Measurements from ENCODE around the gene NAE1.
"Not testable (repeated sequence)": the region's sequence is repeated elsewhere in the genome, so short reads cannot be mapped to it uniquely, and the experiment has no call there.

Gene NAE1

GRCh38 chr16:66801320-66802105 is 29.3 kb downstream of the NAE1 start, which contains the start of gene TERB1:
Gene TERB1, minus strand, starts transcription at chr16:66801584. Its CDS starts 4,786 bp downstream, at chr16:66796798.
- Histone ChIP-seq H3K4me3 (no peak within 1 kb of the TSS), H3K9me3 (no peaks in the 10 kb centered on the region), H3K27me3 (no peaks in the 10 kb centered on the region), H3K27ac (no peak within 1 kb of the TSS), H3K36me3 (peaks cover 36 to 57% (median 44%) of the 10 kb centered on the region in 3 donors), H3K4me1 (no peaks in the 10 kb centered on the region)
- no peak for TF ChIP-seq CTCF (IDR thresholded peaks at IDR 0.05)
- intact Hi-C loops (cut with DNase I; ENCODE audit: low total_unique reads): no loop called here
- no peak for DNase-seq

DNA sequence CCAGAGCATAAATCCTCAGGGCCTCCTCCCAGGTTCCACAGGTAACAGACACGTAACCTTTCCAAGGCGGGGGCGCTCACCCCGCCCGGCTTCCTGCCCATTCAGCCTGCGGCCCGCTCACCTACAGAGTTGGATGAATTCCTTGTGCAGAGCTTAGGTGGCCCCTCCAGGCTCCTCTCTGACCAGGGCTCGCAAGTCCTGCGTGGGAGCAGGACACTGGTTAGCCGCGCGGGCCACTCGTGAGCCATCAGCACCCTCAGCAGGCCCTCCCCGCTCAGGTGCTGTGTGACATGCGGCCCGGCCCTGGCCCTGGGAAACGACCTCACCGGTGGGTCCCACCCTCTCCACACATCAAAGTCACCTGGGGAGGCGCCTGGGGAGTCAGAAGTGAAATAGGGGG is 29.9 kb downstream of the NAE1 start:
- Histone ChIP-seq H3K4me1 (no peaks in the 10 kb centered on the region), H3K4me3 (no peak overlapping the region), H3K27ac (no peak overlapping the region), H3K9me3 (no peaks in the 10 kb centered on the region), H3K36me3 (peaks cover 31 to 52% (median 37%) of the 10 kb centered on the region in 3 donors), H3K27me3 (no peaks in the 10 kb centered on the region)
- intact Hi-C loops (cut with DNase I; ENCODE audit: low total_unique reads): no loop called here
- no peak for TF ChIP-seq CTCF (IDR thresholded peaks at IDR 0.05)
- DNase-seq: no peak

GRCh38 chr16:66798161-66798560 is 32.6 kb downstream of the NAE1 start:
- intact Hi-C loops (cut with DNase I; ENCODE audit: low total_unique reads): no loop called here

DNA sequence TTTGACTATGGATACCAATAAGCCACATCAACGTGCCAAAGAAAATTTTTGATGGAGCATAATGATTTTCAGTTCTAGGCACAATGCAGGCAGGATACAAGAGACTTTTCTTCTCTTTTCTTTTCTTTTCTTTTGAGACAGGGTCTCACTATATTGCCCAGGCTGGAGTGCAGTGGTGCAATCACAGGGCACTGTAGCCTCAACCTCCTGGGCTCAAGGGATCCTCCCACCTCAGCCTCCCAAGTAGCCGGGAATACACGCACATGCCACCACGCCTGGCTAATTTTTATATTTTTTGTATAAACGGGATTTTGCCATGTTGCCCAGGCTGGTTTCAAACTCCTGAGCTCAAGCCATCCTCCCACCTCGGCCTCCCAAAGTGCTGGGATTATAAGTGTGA is 36.8 kb downstream of the NAE1 start:
- not testable (repeated sequence) for DNase-seq

More at GRCh38 chr16:66798161-66798560, 32.6 kb downstream of the NAE1 start:
- Histone ChIP-seq H3K27me3 (no peaks in the 10 kb centered on the region), H3K27ac (no peak overlapping the region), H3K9me3 (no peaks in the 10 kb centered on the region), H3K36me3 (peaks cover 9 to 25% (median 11%) of the 10 kb centered on the region in 3 donors), H3K4me3 (no peak overlapping the region), H3K4me1 (no peaks in the 10 kb centered on the region)
- no peak for TF ChIP-seq CTCF (IDR thresholded peaks at IDR 0.05)
- DNase-seq: no peak

GRCh38 chr16:66790130-66790733 is 40.5 kb downstream of the NAE1 start:
- TF ChIP-seq CTCF (IDR thresholded peaks at IDR 0.05): no peak
- intact Hi-C loops (cut with DNase I; ENCODE audit: low total_unique reads): no loop called here
- no peaks in the 10 kb centered on the region for H3K27me3 ChIP-seq
- H3K4me1 ChIP-seq: no peaks in the 10 kb centered on the region
- H3K9me3 ChIP-seq: no peaks in the 10 kb centered on the region
- DNase-seq: no peak
- H3K4me3 ChIP-seq: no peak overlapping the region
- H3K36me3 ChIP-seq: no peaks in the 10 kb centered on the region
- no peak overlapping the region for H3K27ac ChIP-seq

More for the DNA sequence above, 36.8 kb downstream of the NAE1 start:
- H3K4me3 ChIP-seq; H3K4me1 ChIP-seq; H3K27ac ChIP-seq; H3K36me3 ChIP-seq; H3K27me3 ChIP-seq; H3K9me3 ChIP-seq; intact Hi-C loops (cut with DNase I; ENCODE audit: low total_unique reads): not testable (repeated sequence)

DNA sequence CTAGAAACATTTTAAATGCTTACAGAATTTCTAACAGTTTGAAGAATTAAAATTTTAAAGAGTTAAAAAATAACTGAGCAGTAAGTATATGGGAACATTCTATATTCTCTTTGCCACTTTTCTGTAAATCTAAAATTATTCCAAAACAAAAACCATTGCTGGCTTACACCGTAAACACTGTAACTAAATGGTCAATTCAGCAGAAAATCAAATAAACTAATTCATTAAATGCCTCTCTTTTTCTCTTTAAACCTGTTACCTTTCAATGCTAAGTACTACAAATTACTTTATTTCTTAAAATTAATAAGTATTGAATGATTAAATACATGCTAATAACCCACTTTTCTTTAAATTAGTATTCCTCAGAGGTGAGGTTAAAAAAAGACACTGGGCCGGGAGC is 43.3 kb downstream of the NAE1 start:
- no peak overlapping the region for H3K27ac ChIP-seq
- H3K9me3 ChIP-seq: no peaks in the 10 kb centered on the region
- DNase-seq: no peak
- no peaks in the 10 kb centered on the region for H3K4me1 ChIP-seq
- intact Hi-C loops (cut with DNase I; ENCODE audit: low total_unique reads): no loop called here
- no peak overlapping the region for H3K4me3 ChIP-seq
- no peaks in the 10 kb centered on the region for H3K27me3 ChIP-seq
- no peak for TF ChIP-seq CTCF (IDR thresholded peaks at IDR 0.05)
- no peaks in the 10 kb centered on the region for H3K36me3 ChIP-seq
